ENCODE results near the gene ZNF518A.
A peak's percentile ranks its signal among the peaks of the same experiment; 100 is the strongest.

Gene ZNF518A

DNA sequence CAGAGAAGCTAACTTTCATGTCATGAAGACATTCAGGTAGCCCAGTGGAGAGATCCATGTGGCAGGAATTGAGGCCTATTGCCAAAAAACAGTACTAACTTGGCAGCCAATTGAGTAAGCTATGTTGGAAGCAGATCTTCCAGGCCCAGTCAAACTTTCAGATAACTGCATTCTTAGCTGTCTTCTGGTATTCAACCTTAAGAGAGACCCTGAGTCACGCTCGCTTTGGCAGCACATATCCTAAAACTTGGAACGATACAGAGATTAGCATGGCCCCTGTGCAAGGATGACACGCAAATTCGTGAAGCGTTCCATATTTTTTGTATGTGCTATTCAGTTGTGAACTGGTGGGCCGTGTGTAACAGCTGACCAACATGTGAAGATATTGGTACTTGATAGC, 17.6 kb upstream of the ZNF518A start:
- no peaks in the 10 kb centered on the region for H3K4me1 Mint-ChIP-seq
- DNase-seq (ENCODE audit: low spot score in 2 of 2) (no peak), ATAC-seq (replicated peaks; ENCODE audit: extremely low read depth, poor library complexity, severe bottlenecking) (no peak)
- H3K4me3 Mint-ChIP-seq = no peak overlapping the region
- no peaks in the 10 kb centered on the region for H3K9me3 Mint-ChIP-seq
- peaks cover 1% of the 10 kb centered on the region for H3K36me3 Mint-ChIP-seq (ENCODE audit: insufficient read depth)
- H3K27ac Mint-ChIP-seq (ENCODE audit: low read depth) = no peak overlapping the region
- peaks cover 93% of the 10 kb centered on the region for H3K27me3 Mint-ChIP-seq

DNA sequence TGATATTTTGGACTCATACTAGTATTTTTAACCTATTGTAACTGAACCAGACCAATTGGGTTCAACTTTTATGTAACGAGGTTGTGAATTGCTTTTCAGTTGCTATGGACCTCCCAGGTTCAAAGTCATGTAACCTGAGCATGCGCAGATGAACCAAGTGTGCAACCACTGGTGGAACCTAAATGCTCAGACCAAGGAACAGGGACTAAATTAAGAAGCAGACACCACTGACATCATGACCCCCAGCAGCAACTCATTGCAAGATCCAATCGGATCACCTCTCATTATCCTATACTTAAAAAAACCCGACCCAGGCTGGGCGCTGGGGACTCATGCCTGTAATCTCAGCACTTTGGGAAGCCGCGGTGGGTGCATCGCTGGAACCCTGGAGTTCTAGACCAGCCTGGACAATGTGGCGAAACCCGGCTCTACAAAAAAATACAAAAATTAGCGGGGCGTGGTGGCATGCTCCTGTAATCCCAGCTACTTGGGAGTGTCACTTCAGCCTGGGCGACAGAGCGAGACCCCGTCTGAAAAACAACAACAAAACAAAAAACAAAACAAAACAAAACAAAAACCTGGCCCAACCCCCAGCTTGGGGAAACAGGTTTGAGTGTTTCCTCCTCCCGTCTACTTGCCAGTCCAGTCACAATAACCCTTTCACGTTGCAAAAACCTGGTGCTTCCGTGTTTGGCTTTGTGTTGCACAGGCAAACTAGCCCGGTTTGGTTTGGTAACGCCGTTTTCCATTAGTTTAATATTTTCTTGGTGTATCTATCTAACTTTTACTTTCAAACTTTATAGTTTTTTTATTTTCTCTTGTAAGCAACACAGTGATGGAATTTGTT, 11.3 kb upstream of the ZNF518A start:
- H3K36me3 Mint-ChIP-seq (ENCODE audit: insufficient read depth) = peaks cover 1% of the 10 kb centered on the region
- no peaks in the 10 kb centered on the region for H3K9me3 Mint-ChIP-seq
- no peak for ATAC-seq (replicated peaks; ENCODE audit: extremely low read depth, poor library complexity, severe bottlenecking)
- H3K27ac Mint-ChIP-seq (ENCODE audit: low read depth) = no peak overlapping the region
- H3K27me3 Mint-ChIP-seq = peaks cover 88% of the 10 kb centered on the region
- no peak for DNase-seq (ENCODE audit: low spot score in 2 of 2)
- no peak overlapping the region for H3K4me3 Mint-ChIP-seq
- H3K4me1 Mint-ChIP-seq = no peaks in the 10 kb centered on the region

DNA sequence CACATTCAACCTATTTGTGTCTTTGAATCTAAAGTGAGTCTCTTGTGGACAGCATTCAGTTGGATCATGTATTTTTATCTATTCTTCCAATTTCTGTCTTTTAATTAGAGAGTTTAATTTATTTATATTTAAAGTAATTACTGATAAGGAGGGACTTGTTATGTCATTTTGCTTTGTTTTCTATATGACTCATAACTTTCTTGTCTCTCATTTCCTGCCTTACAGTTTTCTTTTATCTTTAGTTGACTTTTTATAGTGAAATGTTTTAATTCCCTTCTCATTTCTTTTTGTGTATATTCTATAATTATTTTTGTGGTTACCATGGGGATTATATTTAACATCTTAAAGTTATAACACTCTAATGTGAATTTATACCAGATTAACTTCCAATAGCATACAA, 7.3 kb upstream of the ZNF518A start:
- DNase-seq (ENCODE audit: low spot score in 2 of 2) = no peak
- peaks cover 94% of the 10 kb centered on the region for H3K27me3 Mint-ChIP-seq
- H3K4me3 Mint-ChIP-seq = no peak overlapping the region
- no peak for ATAC-seq (replicated peaks; ENCODE audit: extremely low read depth, poor library complexity, severe bottlenecking)
- H3K27ac Mint-ChIP-seq (ENCODE audit: low read depth) = no peak overlapping the region
- no peaks in the 10 kb centered on the region for H3K9me3 Mint-ChIP-seq
- no peaks in the 10 kb centered on the region for H3K4me1 Mint-ChIP-seq
- no peaks in the 10 kb centered on the region for H3K36me3 Mint-ChIP-seq (ENCODE audit: insufficient read depth)

- ATAC-seq (replicated peaks; ENCODE audit: extremely low read depth, poor library complexity, severe bottlenecking) (no peak), DNase-seq (ENCODE audit: low spot score in 2 of 2) (no peak)
- Mint-ChIP-seq H3K9me3 (no peaks in the 10 kb centered on the region), H3K4me3 (no peak overlapping the region), H3K36me3 (ENCODE audit: insufficient read depth) (peaks cover 5% of the 10 kb centered on the region), H3K27me3 (peaks cover 93% of the 10 kb centered on the region), H3K27ac (ENCODE audit: low read depth) (no peak overlapping the region), H3K4me1 (no peaks in the 10 kb centered on the region)
Observed at GRCh38 chr10:96124230-96125141, 5.6 kb upstream of the ZNF518A start.

- peaks cover 86% of the 10 kb centered on the region for H3K27me3 Mint-ChIP-seq
- peaks cover 11% of the 10 kb centered on the region for H3K36me3 Mint-ChIP-seq (ENCODE audit: insufficient read depth)
- H3K4me1 Mint-ChIP-seq = no peaks in the 10 kb centered on the region
- H3K27ac Mint-ChIP-seq (ENCODE audit: low read depth) = no peak overlapping the region
- ATAC-seq (replicated peaks; ENCODE audit: extremely low read depth, poor library complexity, severe bottlenecking) = no peak
- no peak overlapping the region for H3K4me3 Mint-ChIP-seq
- no peaks in the 10 kb centered on the region for H3K9me3 Mint-ChIP-seq
- DNase-seq (ENCODE audit: low spot score in 2 of 2) = no peak
Observed at GRCh38 chr10:96125142-96125515, 5.0 kb upstream of the ZNF518A start.

DNA sequence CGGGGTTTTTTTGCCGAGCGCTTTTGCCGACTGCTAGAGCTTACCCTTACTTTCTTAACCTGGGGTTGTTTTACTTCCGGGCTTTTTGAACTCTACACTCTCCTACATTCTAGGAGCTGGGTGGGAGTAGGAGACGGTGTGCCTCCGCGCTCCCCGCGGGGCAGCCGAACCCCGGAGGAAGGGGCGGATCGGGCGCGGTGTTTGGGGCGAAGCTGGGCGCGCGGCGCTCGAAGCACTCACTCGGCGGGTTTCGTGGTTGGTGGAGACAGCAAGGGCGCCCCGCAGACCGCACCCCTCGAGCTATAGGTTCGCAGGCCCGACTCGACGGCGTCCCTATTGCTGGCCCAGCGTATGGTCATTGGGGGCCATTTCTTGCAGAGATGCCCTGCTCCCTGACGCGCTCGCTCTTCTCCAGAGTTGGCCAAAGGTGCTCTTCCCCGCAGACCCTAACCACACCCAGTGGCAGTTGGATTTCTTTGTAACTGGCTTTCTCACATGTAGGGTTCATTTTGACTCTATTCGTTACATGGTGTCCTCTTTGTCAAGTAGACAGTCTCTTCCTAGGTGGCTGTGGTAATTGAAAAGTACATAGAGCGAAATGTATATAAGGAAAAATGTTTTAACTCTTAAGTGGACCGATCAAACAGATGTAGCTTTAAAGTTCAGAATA, 364 bp downstream of the ZNF518A start:
- Mint-ChIP-seq H3K4me1 (peaks cover 8% of the 10 kb centered on the region), H3K4me3 (peak overlapping the region; percentile 91), H3K27ac (ENCODE audit: low read depth) (peak overlapping the region; percentile 99), H3K9me3 (no peaks in the 10 kb centered on the region), H3K27me3 (peaks cover 33% of the 10 kb centered on the region), H3K36me3 (ENCODE audit: insufficient read depth) (peaks cover 45% of the 10 kb centered on the region)
- DNase-seq (ENCODE audit: low spot score in 2 of 2) (no peak), ATAC-seq (replicated peaks; ENCODE audit: extremely low read depth, poor library complexity, severe bottlenecking) (peak; percentile 71)

- Mint-ChIP-seq H3K27ac (ENCODE audit: low read depth) (no peak overlapping the region), H3K36me3 (ENCODE audit: insufficient read depth) (peaks cover 46% of the 10 kb centered on the region), H3K9me3 (no peaks in the 10 kb centered on the region), H3K4me3 (no peak overlapping the region), H3K4me1 (peaks cover 8% of the 10 kb centered on the region), H3K27me3 (peaks cover 21% of the 10 kb centered on the region)
- no peak for ATAC-seq (replicated peaks; ENCODE audit: extremely low read depth, poor library complexity, severe bottlenecking)
- DNase-seq (ENCODE audit: low spot score in 2 of 2) = no peak
Observed at GRCh38 chr10:96131621-96132020, 1.5 kb downstream of the ZNF518A start.

GRCh38 chr10:96133135-96133534, 3.0 kb downstream of the ZNF518A start:
- H3K27me3 Mint-ChIP-seq = peaks cover 6% of the 10 kb centered on the region
- peaks cover 57% of the 10 kb centered on the region for H3K36me3 Mint-ChIP-seq (ENCODE audit: insufficient read depth)
- DNase-seq (ENCODE audit: low spot score in 2 of 2) (no peak), ATAC-seq (replicated peaks; ENCODE audit: extremely low read depth, poor library complexity, severe bottlenecking) (no peak)
- H3K4me1 Mint-ChIP-seq = peaks cover 15% of the 10 kb centered on the region
- H3K27ac Mint-ChIP-seq (ENCODE audit: low read depth) = no peak overlapping the region
- H3K4me3 Mint-ChIP-seq = no peak overlapping the region
- H3K9me3 Mint-ChIP-seq = no peaks in the 10 kb centered on the region

GRCh38 chr10:96136810-96137209, 6.7 kb downstream of the ZNF518A start:
- Mint-ChIP-seq H3K36me3 (ENCODE audit: insufficient read depth) (peaks cover 42% of the 10 kb centered on the region), H3K4me3 (no peak overlapping the region), H3K9me3 (no peaks in the 10 kb centered on the region), H3K4me1 (peaks cover 9% of the 10 kb centered on the region), H3K27me3 (no peaks in the 10 kb centered on the region), H3K27ac (ENCODE audit: low read depth) (no peak overlapping the region)
- no peak for ATAC-seq (replicated peaks; ENCODE audit: extremely low read depth, poor library complexity, severe bottlenecking)
- DNase-seq (ENCODE audit: low spot score in 2 of 2) = no peak

GRCh38 chr10:96137567-96137966, 7.5 kb downstream of the ZNF518A start:
- ATAC-seq (replicated peaks; ENCODE audit: extremely low read depth, poor library complexity, severe bottlenecking) (no peak), DNase-seq (ENCODE audit: low spot score in 2 of 2) (no peak)
- H3K36me3 Mint-ChIP-seq (ENCODE audit: insufficient read depth) = peaks cover 49% of the 10 kb centered on the region
- H3K27me3 Mint-ChIP-seq = no peaks in the 10 kb centered on the region
- no peaks in the 10 kb centered on the region for H3K9me3 Mint-ChIP-seq
- H3K27ac Mint-ChIP-seq (ENCODE audit: low read depth) = peak overlapping the region; percentile 16
- peaks cover 9% of the 10 kb centered on the region for H3K4me1 Mint-ChIP-seq
- H3K4me3 Mint-ChIP-seq = no peak overlapping the region

- Mint-ChIP-seq H3K4me1 (peaks cover 9% of the 10 kb centered on the region), H3K36me3 (ENCODE audit: insufficient read depth) (peaks cover 53% of the 10 kb centered on the region), H3K4me3 (no peak overlapping the region), H3K27me3 (no peaks in the 10 kb centered on the region), H3K27ac (ENCODE audit: low read depth) (peak overlapping the region; percentile 16), H3K9me3 (no peaks in the 10 kb centered on the region)
- DNase-seq (ENCODE audit: low spot score in 2 of 2) (no peak), ATAC-seq (replicated peaks; ENCODE audit: extremely low read depth, poor library complexity, severe bottlenecking) (no peak)
Observed at GRCh38 chr10:96138102-96138501, 8.0 kb downstream of the ZNF518A start.

- H3K9me3 Mint-ChIP-seq = peaks cover 6% of the 10 kb centered on the region
- no peaks in the 10 kb centered on the region for H3K27me3 Mint-ChIP-seq
- H3K4me3 Mint-ChIP-seq = no peak overlapping the region
- DNase-seq (ENCODE audit: low spot score in 2 of 2) (no peak), ATAC-seq (replicated peaks; ENCODE audit: extremely low read depth, poor library complexity, severe bottlenecking) (no peak)
- no peak overlapping the region for H3K27ac Mint-ChIP-seq (ENCODE audit: low read depth)
- peaks cover 47% of the 10 kb centered on the region for H3K36me3 Mint-ChIP-seq (ENCODE audit: insufficient read depth)
- peaks cover 12% of the 10 kb centered on the region for H3K4me1 Mint-ChIP-seq
Observed at GRCh38 chr10:96152437-96152836, 22.3 kb downstream of the ZNF518A start.

All from central memory CD8-positive, alpha-beta T cell (primary cell).